ENCODE data around the gene KRTAP23-1. TPM values are rescaled to one million over a fixed set of nuclear protein-coding genes. Genes with fewer than 3 reads are reported as not detected.

Gene KRTAP23-1
- polyA plus RNA-seq, 1 donor: not detected

- DNase-seq (ENCODE audit: low read depth): no peak
These were observed 41.5 kb downstream of the KRTAP23-1 start for GRCh38 chr21:30306884-30307283.

- DNase-seq (ENCODE audit: low read depth): no peak
These were observed 43.3 kb downstream of the KRTAP23-1 start for GRCh38 chr21:30305136-30305535.

Other genes with a start within 250 kb of the KRTAP23-1 start
- not detected for gene CLDN17, start 181.8 kb downstream of the KRTAP23-1 start, polyA plus RNA-seq (ENCODE audit: insufficient read length)
- not detected for gene CLDN8, start 132.5 kb downstream of the KRTAP23-1 start, polyA plus RNA-seq (ENCODE audit: insufficient read length)
- gene KRTAP24-1, start 65.7 kb downstream of the KRTAP23-1 start, polyA plus RNA-seq (ENCODE audit: insufficient read length): not detected
- gene KRTAP25-1, start 59.1 kb downstream of the KRTAP23-1 start, polyA plus RNA-seq (ENCODE audit: insufficient read length): not detected
- gene KRTAP26-1, start 28.3 kb downstream of the KRTAP23-1 start, polyA plus RNA-seq (ENCODE audit: insufficient read length): not detected
- not detected for gene KRTAP27-1, start 10.9 kb downstream of the KRTAP23-1 start, polyA plus RNA-seq (ENCODE audit: insufficient read length)
- not detected for gene KRTAP13-2, start 23.7 kb upstream of the KRTAP23-1 start, polyA plus RNA-seq (ENCODE audit: insufficient read length)
- not detected for gene KRTAP13-1, start 47.4 kb upstream of the KRTAP23-1 start, polyA plus RNA-seq (ENCODE audit: insufficient read length)
- not detected for gene KRTAP13-3, start 77.3 kb upstream of the KRTAP23-1 start, polyA plus RNA-seq (ENCODE audit: insufficient read length)
- not detected for gene KRTAP13-4, start 81.6 kb upstream of the KRTAP23-1 start, polyA plus RNA-seq (ENCODE audit: insufficient read length)
- gene KRTAP15-1, start 91.7 kb upstream of the KRTAP23-1 start, polyA plus RNA-seq (ENCODE audit: insufficient read length): not detected
- not detected for gene KRTAP19-1, start 131.8 kb upstream of the KRTAP23-1 start, polyA plus RNA-seq (ENCODE audit: insufficient read length)
- gene KRTAP19-2, start 138.8 kb upstream of the KRTAP23-1 start, polyA plus RNA-seq (ENCODE audit: insufficient read length): not detected
- gene KRTAP19-3, start 143.4 kb upstream of the KRTAP23-1 start, polyA plus RNA-seq (ENCODE audit: insufficient read length): not detected
- gene KRTAP19-4, start 148.6 kb upstream of the KRTAP23-1 start, polyA plus RNA-seq (ENCODE audit: insufficient read length): not detected
- gene KRTAP19-5, start 153.5 kb upstream of the KRTAP23-1 start, polyA plus RNA-seq (ENCODE audit: insufficient read length): not detected
- gene KRTAP19-6, start 193.3 kb upstream of the KRTAP23-1 start, polyA plus RNA-seq (ENCODE audit: insufficient read length): not detected
- not detected for gene KRTAP19-7, start 212.7 kb upstream of the KRTAP23-1 start, polyA plus RNA-seq (ENCODE audit: insufficient read length)
- gene KRTAP22-2, start 241.8 kb upstream of the KRTAP23-1 start, polyA plus RNA-seq (ENCODE audit: insufficient read length): not detected
- not detected for gene KRTAP6-3, start 243.8 kb upstream of the KRTAP23-1 start, polyA plus RNA-seq (ENCODE audit: insufficient read length)

Data from forelimb muscle (tissue), 1 donor.